PC-3 (cell line): ENCODE data around the gene DENND2C. TPM values are rescaled to one million over a fixed set of nuclear protein-coding genes. Genes with fewer than 3 reads are reported as not detected.

ENCODE experiments used
- ATAC-seq: fragments of 200-7000 bp; cut with Tn5 transposase; 2 replicates; pipeline ENCODE4 v1.9.1; 2020; ENCODE audit warnings: mild to moderate bottlenecking, moderate library complexity
- BruUV-seq: library from RNA; stranded (reverse); fragments of 400-500 nt; replicated peaks from 2 replicates; lab custom pipeline; 2021; lab: Mats Ljungman, UMichigan
- CTCF ChIA-PET: fragments of 300-600 bp; sonication (Branson Sonifier 250); formaldehyde crosslinking; loops from one replicate; lab custom pipeline; 2022; ENCODE audit warnings: antibody characterized with exemption; lab: Charles Lee
- POLR2A ChIA-PET: fragments of 300-600 bp; sonication (Branson Sonifier 250); formaldehyde crosslinking; loops from one replicate; lab custom pipeline; 2022; ENCODE audit warnings: antibody characterized with exemption; ENCODE audit not compliant: unreplicated experiment; lab: Charles Lee
- DNase-seq: peaks from one replicate; pipeline ENCODE4 v3.0.0-alpha.2; 2015
- H2AFZ ChIP-seq: fragments of 300-600 bp; sonication (generic); 2 replicates; pipeline ENCODE4 v1.6.0; 2016; ENCODE audit warnings: antibody characterized with exemption, low read length
- H3F3A ChIP-seq: fragments of 300-600 bp; sonication (generic); one replicate; pipeline ENCODE4 v1.6.0; 2017; ENCODE audit warnings: antibody characterized with exemption, low read length, control low read depth, mild to moderate bottlenecking; ENCODE audit not compliant: unreplicated experiment
- H3K27ac ChIP-seq: fragments of 300-600 bp; sonication (generic); 2 replicates; pipeline ENCODE4 v1.5.1; 2016; ENCODE audit warnings: mild to moderate bottlenecking, low read length
- H3K27me3 ChIP-seq: fragments of 300-600 bp; sonication (generic); 2 replicates; pipeline ENCODE4 v1.6.1; 2016; ENCODE audit warnings: low read length, mixed read lengths
- H3K36me3 ChIP-seq: fragments of 300-600 bp; sonication (generic); 2 replicates; pipeline ENCODE4 v1.6.1; 2016; ENCODE audit warnings: low read depth, mixed run types, low read length, mixed read lengths
- H3K4me1 ChIP-seq: fragments of 300-600 bp; sonication (generic); 2 replicates; pipeline ENCODE4 v1.5.1; 2016; ENCODE audit warnings: low read length; ENCODE audit not compliant: insufficient read depth
- H3K4me2 ChIP-seq: fragments of 300-600 bp; sonication (generic); 2 replicates; pipeline ENCODE4 v1.6.0; 2016; ENCODE audit warnings: low read length
- H3K4me3 ChIP-seq: fragments of 300-600 bp; sonication (generic); 2 replicates; pipeline ENCODE4 v1.5.1; 2016; ENCODE audit warnings: mild to moderate bottlenecking, low read length, mixed read lengths
- H3K79me2 ChIP-seq: fragments of 300-600 bp; sonication (generic); 2 replicates; pipeline ENCODE4 v1.6.1; 2017; ENCODE audit warnings: low read length, mixed read lengths
- H3K9ac ChIP-seq: fragments of 300-600 bp; sonication (generic); 2 replicates; pipeline ENCODE4 v1.6.0; 2016; ENCODE audit warnings: mild to moderate bottlenecking, low read length
- H3K9me2 ChIP-seq: fragments of 300-600 bp; sonication (generic); replicated peaks from 2 replicates; pipeline ENCODE4 v1.6.1; 2016; ENCODE audit warnings: mixed run types, low read length, mixed read lengths
- H3K9me3 ChIP-seq: fragments of 300-600 bp; sonication (generic); 2 replicates; pipeline ENCODE4 v1.6.1; 2016; ENCODE audit warnings: low read length, mixed read lengths
- H4K20me1 ChIP-seq: fragments of 300-600 bp; sonication (generic); 2 replicates; pipeline ENCODE4 v1.6.1; 2016; ENCODE audit warnings: low read length, mixed read lengths
- CTCF ChIP-seq: fragments of 300-600 bp; sonication (generic); conservative IDR thresholded peaks from 2 replicates; pipeline ENCODE4 v1.5.1; 2017; ENCODE audit warnings: antibody characterized with exemption, low read depth, mild to moderate bottlenecking, low read length
- EZH2 ChIP-seq: fragments of 300-600 bp; sonication (generic); IDR thresholded peaks from one replicate; pipeline ENCODE4 v1.6.1; 2017; ENCODE audit warnings: antibody characterized with exemption, mild to moderate bottlenecking, low read length; ENCODE audit not compliant: unreplicated experiment
- EZH2phosphoT487 ChIP-seq: fragments of 300-600 bp; sonication (generic); IDR thresholded peaks from 2 replicates; pipeline ENCODE4 v1.6.1; 2018; ENCODE audit warnings: mild to moderate bottlenecking, antibody characterized with exemption, low read length, borderline replicate concordance
- intact Hi-C: fragments of 100-400 bp; cut with micrococcal nuclease; formaldehyde crosslinking; loops from 2 replicates; pipeline ENCODE4 v1.9.0; 2023
- total RNA-seq: library from RNA; depleted of rRNA; stranded (reverse); fragments of >200 nt; gene quantifications from 2 replicates; pipeline ENCODE4 v1.2.3, GENCODE V29; 2014

DENND2C gene
- total RNA-seq, 1 experiment from 2014 or later: 0.95 TPM

- no peak for TF ChIP-seq EZH2
- TF ChIP-seq EZH2phosphoT487: no peak
- no peak for TF ChIP-seq CTCF
- no peaks in the 10 kb centered on the region for H3K79me2 ChIP-seq
- no peaks in the 10 kb centered on the region for H4K20me1 ChIP-seq
- DNase-seq (no peak), ATAC-seq (no peak)
- no TSS peak for BruUV-seq
- no peak overlapping the region for H3K27ac ChIP-seq
- H2AFZ ChIP-seq: no peak overlapping the region
- no peaks in the 10 kb centered on the region for H3K9me3 ChIP-seq
- no peaks in the 10 kb centered on the region for H3F3A ChIP-seq
- intact Hi-C loops: no loop called here
- CTCF ChIA-PET: interaction anchor here (0.6 kb wide), 1 partner anchor 1059 kb away, joined by 3 read pairs; no protein-coding TSS in a partner anchor
- H3K4me3 ChIP-seq: no peak overlapping the region
- no peaks in the 10 kb centered on the region for H3K9me2 ChIP-seq
- POLR2A ChIA-PET: interaction anchor here (0.6 kb wide), 1 partner anchor 1436 kb away, joined by 3 read pairs; no protein-coding TSS in a partner anchor
- H3K4me1 ChIP-seq: peaks cover 12% of the 10 kb centered on the region
- no peaks in the 10 kb centered on the region for H3K27me3 ChIP-seq
- H3K9ac ChIP-seq: no peak overlapping the region
- peak overlapping the region; percentile 92 for H3K4me2 ChIP-seq
- H3K36me3 ChIP-seq: no peaks in the 10 kb centered on the region
These were observed 1.5 kb downstream of the DENND2C start for GRCh38 chr1:114668373-114668772.

GRCh38 chr1:114666954-114667353, 2.9 kb downstream of the DENND2C start:
- Histone ChIP-seq H3K4me3 (no peak overlapping the region), H4K20me1 (no peaks in the 10 kb centered on the region), H2AFZ (no peak overlapping the region), H3F3A (no peaks in the 10 kb centered on the region), H3K9me3 (no peaks in the 10 kb centered on the region), H3K9ac (no peak overlapping the region), H3K4me2 (no peak overlapping the region), H3K79me2 (no peaks in the 10 kb centered on the region), H3K27me3 (no peaks in the 10 kb centered on the region), H3K9me2 (no peaks in the 10 kb centered on the region), H3K4me1 (peaks cover 12% of the 10 kb centered on the region), H3K27ac (no peak overlapping the region), H3K36me3 (no peaks in the 10 kb centered on the region)
- CTCF ChIA-PET: no interaction called here
- DNase-seq (no peak), ATAC-seq (no peak)
- no peak for TF ChIP-seq EZH2
- no peak for TF ChIP-seq EZH2phosphoT487
- TF ChIP-seq CTCF: no peak
- intact Hi-C loops: no loop called here
- POLR2A ChIA-PET: no interaction called here
- BruUV-seq: no TSS peak

DNA sequence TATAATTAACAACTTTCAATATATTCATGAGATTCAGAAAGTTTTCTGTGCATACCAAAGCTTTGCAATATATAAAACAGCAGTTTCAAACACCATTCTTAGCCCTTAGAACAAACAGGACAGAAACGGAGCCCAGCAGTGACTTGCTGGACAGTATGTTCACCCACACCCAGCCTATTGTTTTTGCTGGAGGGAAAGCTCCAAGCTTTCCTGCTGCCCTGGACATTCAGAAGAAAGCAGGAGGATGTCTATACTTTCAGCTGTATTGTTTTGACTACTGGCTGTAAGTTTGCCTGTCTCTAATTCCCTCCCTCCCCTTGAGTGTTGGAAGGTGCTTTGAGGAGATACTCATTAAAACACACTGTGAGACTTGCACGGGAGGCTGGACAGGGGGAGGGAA, 9.6 kb downstream of the DENND2C start:
- BruUV-seq: no TSS peak
- DNase-seq (no peak), ATAC-seq (no peak)
- H3K9ac ChIP-seq: no peak overlapping the region
- no peak overlapping the region for H2AFZ ChIP-seq
- H3K36me3 ChIP-seq: no peaks in the 10 kb centered on the region
- no peak overlapping the region for H3K4me3 ChIP-seq
- H3K27ac ChIP-seq: no peak overlapping the region
- no peaks in the 10 kb centered on the region for H3K4me1 ChIP-seq
- H3K9me2 ChIP-seq: no peaks in the 10 kb centered on the region
- TF ChIP-seq EZH2phosphoT487 (no peak), EZH2 (no peak), CTCF (no peak)
- no peaks in the 10 kb centered on the region for H4K20me1 ChIP-seq
- H3K27me3 ChIP-seq: no peaks in the 10 kb centered on the region
- no peaks in the 10 kb centered on the region for H3F3A ChIP-seq
- intact Hi-C loops: loop anchor here (5.0 kb wide), 1 partner anchor 38 kb away; no protein-coding TSS in a partner anchor
- CTCF ChIA-PET: no interaction called here
- no peaks in the 10 kb centered on the region for H3K9me3 ChIP-seq
- no peak overlapping the region for H3K4me2 ChIP-seq
- no peaks in the 10 kb centered on the region for H3K79me2 ChIP-seq
- POLR2A ChIA-PET: no interaction called here
